Right forelimb (tissue), 1 donor: ENCODE data around the gene HOXB3.

Experiments
- DNase-seq: peaks from one replicate; pipeline ENCODE4 v3.0.0-alpha.2; 2018

HOXB3 gene

DNA sequence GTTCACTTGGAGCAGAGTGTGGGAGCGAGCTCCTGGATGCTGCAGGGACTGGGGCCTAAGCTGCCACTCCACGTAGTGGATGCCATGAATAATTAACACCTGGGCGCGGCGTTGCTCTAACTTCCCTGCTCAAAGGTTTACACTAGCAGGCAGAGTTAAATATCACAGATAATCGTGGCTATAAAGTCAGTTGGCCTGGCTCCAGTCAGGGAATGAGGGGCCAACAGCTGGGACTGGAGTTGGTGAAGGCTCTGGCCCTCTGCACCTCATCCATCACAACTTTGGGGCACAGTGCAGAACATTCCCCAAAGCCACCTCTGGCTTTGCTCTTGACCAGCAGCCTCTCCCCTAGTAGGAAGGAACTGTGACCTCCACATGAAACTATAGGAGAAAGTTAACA lies 22.8 kb downstream of the HOXB3 start:
- no peak for DNase-seq

DNA sequence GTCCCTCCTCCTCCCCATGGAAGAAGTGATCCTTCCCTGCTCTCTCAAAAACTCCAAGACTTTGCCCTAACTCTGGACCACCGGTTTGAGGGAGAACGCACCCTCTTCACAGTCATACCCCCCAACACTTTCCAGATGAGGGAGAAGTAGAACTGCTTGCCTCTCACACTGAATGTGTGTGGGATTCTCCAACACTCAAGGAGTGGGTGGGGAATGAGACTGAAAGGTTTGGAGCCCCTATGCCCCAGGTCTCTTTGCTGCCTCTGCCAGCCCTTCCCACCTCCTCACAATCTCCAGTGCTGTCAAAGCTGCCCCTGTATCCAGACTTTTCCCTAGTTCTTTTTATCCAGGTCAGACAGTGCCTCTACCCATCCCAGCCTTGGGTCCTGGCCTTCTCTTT lies 23.3 kb downstream of the HOXB3 start:
- no peak for DNase-seq

DNA sequence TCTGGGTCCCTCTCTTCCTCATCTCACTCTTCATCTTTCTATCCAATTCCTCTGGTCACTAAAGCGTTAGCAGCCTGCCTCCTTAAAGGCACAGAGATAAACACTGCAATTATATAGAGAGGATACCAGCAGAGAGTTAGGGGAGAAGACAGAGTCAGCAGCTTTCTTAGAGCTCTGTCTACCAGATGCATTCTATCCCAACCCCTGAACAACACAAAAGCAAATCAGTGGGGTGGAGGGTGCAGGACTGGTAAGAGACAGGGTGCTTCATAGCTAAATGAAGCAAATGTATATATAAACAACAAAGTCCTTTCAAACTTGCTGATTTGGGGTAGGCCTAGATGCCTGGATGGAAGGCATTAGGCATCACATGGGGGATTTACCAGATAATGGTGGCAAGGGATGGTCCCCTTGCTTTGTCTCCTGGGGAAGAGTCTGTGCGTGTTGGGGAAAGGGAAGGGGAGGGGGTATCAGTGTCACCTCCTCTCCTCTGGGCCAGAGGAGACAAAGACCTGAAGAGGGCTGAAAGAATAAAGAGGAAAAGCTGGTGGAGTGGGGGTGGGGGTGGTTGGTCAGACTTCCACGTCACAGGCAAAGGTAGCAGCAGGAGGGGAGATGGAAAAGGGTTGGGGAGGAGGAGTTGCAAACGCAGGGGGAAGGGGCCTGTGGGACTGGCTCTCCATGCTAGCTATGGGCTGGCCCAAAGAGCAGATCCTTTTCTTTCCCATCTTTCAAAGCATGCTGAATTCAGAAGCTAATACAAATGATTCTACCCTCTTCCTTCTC lies 23.9 kb downstream of the HOXB3 start:
- no peak for DNase-seq

DNA sequence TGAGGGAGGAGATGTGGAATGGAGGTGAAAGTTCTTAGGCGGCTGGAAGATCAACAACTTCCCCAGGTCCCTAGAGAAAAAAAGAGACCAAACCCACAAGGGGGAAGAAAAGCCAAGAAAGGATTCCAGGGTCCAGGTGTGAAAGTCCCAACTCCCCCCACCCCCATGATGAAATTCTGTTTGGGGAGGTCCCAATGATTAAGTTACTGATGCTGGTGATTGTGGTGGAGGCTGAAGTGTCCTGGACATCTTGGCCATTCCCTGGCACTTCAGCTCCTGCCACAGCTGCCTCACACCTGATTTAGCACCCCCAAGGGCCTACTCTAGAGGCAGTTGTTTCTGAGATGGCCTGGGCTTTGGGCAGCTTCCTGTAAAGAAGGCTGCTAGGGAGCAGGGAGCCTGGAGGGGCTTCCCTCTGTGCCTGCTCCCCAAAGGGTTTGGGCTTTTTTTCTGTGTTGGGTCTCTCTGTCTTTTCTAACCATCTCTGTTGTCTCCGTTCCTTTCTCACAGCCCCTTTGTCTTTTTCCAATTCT lies 25.0 kb downstream of the HOXB3 start:
- DNase-seq: no peak

DNA sequence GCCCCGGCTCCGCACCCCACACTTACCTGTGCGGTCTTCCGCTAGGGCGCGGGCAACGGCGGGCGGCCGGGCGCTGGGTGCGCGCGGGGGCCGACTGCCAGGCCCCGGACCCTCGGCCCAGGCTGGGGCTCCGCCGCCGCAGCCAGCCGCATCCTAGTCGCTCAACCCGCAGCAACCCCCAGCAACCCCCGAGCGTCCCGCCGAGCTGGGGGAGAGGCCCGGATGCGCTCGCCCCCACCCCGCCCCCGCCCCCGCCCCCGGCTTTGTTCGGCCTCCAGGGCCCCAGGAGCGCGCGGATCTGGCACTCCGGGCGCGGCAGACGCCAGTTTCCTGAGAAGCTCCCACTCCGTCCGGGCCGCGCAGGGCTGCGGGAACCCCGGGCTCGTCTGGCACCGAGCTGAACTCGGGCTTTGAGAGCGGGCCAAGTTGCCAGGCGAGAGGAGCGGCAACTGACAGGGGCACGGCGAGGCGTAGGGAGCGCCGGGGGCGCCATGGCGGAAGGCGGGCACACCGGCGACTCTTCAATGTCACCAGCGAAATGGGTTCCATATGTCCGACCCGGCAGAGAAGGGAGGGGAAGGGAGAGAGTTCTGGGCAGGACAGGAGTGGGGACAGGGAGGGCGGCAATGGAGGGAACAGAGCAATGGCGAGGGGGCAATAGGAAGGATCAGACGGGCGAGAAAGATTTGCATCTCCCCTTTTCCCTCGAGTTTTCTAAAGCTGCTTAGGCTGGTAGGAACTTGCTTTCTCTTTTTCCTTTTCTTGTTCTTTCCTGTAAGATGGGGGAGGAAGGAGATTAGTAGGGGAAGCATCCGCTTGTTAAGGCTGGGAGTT lies 25.6 kb downstream of the HOXB3 start:
- no peak for DNase-seq

DNA sequence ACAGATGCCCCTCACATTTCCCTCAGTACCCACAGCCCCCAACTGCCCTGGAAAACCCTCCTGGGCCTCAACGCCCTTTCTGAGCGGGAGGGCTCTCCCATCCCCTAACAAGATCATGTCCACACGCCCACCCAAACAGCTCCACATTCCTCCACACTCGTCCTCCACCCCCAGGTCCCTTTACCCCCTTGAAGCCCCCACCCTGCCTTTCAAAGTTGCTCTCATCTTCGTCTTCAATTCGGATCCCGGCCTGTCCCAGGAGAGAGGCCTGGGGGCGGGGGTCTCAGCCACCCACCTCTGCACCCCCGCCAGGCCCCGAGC lies 26.2 kb downstream of the HOXB3 start:
- DNase-seq: no peak

DNA sequence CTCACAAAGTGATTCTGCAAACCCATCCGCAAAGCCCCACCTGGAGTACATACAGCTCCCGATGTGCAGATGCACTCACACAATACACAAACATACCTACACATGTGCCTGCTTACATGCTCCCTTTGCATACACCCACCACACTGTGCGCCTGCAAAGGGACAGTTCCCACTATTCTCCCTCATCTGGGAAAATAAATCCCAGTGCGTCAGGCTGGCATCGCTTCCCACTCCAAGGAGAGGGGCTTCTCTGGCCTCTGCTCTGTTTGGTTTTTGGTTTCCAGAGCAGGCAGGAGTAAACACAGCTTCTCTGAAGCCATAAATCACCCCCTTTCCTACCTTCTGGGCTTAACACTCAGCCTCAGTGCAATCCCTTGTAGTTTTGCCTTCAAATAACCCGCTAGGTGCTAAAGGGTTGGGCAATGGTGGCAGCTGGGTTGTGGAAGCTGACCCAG lies 26.6 kb downstream of the HOXB3 start:
- DNase-seq: no peak

DNA sequence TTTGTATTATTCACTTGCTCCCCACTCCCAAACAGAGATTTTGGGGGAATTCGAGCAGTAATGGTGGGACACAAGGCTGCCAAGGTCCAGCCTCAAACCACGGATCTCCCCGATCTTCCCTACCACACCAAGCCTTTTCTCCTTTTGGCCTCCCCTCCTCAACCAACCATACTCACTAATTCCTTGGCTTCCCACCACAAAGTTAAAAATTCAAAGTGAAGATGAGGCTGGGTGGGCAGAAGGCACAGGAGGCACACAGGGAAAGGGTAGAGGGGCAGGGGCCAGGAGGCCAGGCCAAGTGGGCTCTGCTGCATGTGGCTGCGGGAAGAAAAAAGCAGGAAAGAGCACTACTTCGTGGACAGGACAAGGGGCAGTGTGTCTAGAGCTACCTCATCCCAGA lies 27.1 kb downstream of the HOXB3 start:
- DNase-seq: no peak

DNA sequence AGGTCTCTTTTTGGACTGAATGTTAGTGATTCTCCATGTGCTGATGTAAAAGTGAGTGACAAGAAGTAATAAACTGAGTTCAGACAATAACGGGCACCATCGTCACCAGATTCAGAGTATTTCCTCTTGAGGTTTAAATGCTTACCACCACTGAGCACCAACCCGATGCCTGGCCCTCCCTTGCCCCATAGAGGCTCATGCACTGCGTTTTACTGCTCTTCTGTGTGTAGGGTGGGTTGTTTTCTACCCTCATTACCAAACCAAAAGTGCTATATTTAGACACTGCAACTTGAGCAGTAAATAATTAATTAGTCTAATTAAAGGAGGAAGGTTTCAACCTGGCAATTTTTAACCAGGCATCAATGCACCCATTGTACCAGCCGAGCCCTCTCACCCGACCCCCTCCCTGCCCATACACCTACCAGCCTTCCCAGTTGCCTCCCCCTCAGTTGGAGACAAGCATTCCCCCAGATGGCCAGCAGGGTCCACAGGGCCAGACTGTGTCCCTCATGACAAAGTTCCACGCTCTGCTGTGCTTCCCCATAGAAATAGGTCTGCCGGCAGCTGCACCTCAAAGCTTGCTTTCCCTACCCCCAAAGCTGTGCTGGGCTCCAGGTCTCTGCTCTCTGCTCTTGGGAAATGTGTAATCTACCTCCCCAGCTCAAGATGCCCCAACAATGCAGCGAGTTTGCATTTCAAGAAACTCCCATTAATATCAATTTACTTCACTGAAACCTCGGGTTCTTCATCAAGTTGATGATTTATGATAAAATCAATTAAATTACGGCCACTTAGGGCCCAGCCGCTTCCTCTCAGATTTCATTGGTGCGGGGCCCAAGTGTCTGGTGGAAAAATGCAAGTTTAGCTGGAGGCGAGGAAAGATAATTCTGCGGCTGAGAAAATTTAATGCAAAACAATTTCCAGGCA lies 27.9 kb downstream of the HOXB3 start:
- DNase-seq: no peak

DNA sequence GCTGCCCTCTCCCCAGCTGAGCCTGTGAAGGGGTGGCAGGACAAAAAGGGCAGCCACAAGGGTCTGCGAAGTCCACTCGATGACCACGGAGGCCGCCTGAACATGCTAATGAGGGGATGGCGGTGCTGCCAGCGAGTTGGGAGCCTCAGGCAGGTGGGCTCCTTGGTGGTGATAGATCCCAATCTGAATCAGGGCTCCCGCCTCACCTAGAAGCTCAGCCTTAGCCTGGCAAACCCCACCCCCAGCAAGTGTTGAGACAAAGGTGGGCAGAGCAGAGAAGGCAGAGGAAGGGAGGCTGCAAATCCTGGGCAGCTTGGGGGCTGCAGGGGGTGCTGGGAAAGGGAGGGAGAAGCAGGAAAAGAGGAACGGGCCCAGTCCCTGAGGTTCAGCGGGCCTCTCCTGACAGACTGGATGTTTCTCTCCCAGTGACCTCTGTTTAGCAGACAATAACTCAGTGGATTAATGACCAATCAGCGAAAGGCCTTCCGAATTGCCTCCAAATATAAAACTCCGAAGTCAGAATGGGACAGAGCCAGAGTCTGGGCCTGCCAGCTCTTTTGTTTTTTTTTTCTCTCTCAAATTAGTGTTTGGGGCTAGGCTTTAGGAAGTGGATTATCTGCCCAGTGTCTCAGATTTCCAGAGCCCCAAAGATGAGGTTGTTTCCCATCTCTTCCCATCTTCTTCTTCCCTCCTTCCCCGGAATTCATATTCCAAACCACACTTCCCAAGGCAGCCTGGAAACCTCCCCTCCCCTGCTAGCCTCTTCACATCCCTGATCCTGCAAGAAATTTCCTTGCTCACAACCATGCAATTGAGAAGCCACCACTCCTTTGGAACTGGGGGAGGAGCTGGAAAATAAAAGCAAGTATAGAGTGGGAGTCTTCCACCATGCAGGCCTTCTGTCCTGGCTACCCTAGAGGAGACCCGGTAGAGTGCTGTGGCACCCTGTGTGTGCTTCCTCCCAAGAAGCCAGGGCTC lies 29.9 kb downstream of the HOXB3 start:
- no peak for DNase-seq

DNA sequence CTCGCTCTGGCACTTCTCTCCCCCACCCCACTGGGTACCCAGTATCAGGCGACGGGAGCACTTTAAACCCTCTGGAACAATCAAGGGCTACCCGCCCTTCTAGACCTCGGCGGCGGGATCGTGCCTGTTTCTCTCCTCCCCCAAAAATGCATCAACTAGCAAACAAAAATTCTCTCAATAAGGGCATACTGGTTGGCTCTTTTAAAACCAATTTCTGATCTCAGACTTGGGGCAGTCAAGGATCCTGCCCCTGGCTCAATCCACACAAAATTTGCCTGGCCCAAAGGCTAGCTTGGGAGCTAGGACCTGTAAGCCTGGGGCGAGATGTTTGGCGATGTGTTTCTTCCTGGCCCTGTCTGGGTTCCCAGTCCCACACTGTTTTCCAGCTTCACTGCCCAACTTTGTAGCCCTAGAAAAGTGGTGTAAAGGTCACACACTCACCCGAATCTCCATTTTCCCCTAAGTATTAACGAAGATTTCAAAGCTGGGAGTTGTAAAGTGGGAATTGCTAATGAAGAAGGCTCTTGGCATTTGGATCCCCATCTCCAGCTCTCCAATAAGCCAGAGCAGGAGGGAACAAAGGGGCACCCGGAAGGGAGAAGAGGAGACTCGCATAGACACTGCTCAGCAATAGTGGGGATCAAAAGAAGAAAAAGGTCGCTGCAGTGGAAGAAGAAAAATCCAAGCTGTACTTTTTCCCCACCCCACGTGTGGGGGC lies 30.8 kb downstream of the HOXB3 start:
- no peak for DNase-seq

DNA sequence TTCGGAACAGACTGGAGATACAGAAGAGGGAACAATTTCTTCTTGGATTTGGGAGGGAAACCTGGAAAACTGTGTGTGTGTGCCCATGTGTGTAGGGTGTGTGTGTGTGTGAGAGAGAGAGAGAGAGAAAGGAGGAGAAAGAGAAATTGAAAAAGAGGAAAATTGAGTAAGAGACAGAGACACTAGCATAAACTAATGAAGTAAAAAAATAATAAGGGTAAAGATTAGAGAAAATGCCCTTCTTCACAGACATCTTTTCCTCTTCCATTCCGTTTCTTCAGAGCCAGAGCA lies 31.3 kb downstream of the HOXB3 start:
- DNase-seq: no peak

DNA sequence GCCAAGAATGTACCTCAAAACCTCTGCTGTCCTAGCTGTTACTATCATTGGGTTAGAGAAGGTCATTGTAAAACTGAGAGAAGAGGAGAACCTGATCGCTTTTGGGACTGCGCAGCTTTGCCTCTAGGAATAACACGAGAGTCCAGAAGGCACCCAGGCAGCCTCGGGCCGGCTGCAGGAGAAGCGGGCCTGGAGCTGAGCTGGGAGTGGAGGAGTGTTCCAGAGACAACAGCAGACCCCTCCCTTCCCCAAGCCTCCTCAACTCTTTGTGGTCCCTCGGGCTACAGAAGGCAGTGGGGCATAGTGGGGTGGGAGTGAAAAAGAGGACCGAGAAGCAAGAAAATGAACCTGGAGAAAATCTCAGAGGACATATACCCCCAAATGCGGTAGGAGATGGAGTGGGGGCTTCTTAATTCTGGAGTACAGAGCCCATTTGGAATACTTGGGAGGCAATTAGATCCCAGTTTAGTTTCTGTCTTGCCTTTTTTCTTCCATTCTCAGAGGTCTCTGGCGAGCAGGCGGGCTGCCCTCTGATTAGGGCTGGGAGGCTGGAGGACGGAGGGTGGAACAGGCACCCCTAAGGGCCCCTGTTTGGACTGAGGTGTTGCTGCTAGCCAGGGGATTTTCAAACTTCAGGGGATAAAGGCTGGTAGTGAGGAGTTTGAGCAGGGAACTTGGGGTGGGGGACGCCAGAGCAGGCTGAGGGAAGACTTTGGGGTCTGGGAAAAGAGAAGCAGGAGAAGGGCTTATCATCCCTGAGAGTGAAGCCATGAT lies 31.8 kb downstream of the HOXB3 start:
- no peak for DNase-seq

DNA sequence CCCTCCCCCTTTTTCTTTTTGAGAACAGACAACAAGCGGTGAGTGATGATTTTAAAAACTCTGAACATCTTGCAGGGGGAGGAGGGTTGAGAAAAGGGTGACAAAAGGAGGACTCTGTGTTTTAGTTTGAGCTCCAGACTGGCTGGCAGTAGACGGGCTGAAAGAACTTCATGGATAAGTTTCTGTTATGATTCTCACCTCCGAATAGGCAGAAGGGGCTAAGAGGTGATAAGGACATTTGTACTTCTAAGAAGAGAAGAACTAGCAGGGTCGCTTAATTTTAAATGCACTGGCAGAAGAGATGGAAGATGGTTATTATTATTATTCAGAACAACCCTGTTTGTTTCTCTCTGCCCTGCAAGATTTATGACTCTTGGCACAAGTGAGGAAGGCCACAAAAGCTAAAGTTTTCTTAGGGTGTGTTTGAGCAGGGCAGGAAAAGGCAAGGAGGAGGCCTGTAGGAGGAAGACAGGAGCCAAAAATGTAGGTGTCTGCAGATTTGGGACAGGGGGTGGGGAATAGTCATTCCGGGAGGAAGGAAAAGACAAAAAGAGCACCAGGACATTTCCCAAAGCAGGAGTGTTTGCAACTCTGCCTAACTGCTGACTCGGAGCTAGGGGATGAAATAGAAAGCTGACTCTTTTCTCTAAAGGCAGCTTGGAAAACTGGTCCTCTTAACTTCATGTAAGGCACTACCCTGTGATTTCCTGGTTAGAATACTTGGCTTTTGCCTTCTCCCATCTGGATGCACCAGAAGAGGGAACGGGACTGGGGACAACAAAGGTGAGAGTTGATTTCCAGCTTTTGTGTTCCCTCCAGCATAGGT lies 33.3 kb downstream of the HOXB3 start:
- no peak for DNase-seq

DNA sequence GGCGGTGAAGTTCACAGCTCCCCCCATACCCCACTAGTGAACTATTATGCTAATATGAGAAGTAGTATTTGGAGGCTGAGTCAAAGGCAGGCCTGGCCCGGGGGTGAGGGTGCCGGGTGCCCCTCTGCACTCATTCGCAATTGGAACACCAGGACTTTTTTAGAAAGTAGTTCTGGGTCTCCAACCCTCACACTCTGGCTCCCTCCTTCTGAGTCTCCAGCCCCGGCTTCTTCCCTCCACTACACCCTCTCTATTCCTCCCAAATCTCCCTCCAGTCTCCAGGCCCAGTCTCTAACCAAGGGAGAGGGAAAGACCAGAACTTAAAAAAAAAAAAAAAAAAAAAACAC lies 33.8 kb downstream of the HOXB3 start:
- DNase-seq: no peak

DNA sequence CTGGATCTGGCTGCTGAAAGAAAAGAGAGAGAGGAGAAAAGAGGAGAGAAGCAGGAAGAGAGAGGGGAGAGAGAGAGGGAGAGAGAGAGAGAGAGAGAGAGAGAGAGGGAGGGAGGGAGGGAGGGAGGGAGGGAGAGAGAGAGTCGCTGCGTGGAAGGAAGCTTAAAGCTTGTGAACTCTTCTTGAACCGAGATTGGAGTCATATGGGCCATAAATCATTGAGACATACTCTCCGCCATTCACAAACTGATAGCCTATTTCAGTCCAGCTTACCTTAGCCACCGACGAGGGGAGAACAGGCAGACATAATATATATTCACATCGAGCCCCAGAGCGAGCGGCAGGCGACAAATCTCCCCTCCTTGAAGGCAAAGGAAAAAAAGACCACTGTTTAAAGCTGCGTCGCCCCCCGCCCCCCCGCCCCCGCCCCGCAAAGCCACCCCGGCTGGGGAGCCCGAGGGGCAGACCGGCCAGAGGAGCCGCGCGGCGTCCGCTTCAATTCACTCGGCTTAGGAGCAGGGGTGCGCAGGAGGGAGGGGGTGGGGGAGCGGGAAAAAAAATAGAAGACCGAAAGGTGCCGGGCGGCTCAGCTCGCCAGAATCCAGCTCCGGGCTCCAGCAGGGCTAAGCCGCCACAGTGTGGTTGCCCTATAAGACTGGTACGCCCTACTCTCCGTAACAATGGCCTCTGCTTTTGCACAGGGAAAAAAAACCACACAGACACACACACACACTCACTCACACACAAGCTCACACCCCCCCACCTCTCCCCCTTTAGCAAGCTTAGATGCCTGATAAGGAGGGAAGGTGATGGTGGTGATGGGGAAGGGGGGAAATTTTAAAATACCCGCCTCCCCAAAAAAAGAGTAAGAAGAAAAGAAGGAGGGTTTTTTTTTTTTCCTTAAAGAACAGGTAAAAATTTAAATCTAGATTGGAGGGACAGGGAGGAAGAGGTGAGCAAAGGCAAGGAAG lies 34.5 kb downstream of the HOXB3 start:
- DNase-seq: no peak

DNA sequence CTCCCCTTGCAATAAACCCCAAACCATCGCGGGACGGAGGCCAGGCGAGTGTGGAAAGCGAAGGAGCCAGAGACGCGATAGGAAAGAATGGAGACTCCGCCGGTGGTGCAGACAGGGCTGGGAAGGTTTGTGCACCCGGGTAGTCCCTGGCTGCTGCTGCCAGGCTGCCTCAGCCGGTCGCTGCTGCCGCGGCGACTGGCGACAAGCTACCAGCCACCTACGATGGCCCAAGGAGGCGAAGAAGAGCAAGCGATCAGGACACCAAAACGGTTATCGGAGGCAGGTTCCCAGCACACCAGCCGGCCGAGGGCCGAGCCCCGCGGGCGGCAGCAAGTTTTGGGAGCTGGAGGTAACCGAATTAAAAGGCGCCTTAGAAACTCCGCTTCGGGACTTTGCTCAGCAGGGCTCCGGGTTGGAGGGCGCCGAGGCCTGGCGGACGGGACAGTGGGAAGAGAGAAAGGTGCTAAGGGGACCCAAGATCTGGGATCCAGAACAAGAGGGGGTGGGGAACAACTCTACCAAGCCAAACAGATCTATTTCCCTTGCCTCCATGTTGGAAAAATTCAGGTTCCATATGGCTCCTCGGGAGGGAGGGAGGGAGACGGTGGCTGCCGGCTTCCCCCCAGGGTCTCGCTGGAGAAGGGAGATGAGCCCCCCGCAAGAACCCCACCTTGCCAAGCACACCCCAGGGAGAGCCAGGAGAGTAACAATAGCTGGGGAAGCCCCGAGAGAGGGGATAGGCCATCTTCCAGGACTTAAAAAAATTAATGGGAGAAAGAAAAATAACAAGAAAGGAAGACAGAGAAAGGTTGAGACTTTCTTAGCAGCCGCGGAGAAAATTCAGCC lies 35.4 kb downstream of the HOXB3 start:
- DNase-seq: no peak
